CD4-positive, alpha-beta T cell (primary cell): ENCODE data around the gene ATP2B2. TPM values are rescaled to one million over a fixed set of nuclear protein-coding genes. Genes with fewer than 3 reads are reported as not detected.

ENCODE experiments used
- ATAC-seq: fragments of 200-7000 bp; cut with Tn5 transposase; one replicate; pipeline ENCODE4 v1.10.0; 2022; ENCODE audit warnings: mild to moderate bottlenecking; ENCODE audit not compliant: poor library complexity
- CTCF ChIA-PET: fragments of 350-600 bp; sonication (Branson Sonifier 250); formaldehyde crosslinking; loops from one replicate; lab custom pipeline; 2021; ENCODE audit warnings: antibody characterized with exemption, inconsistent platforms; lab: Charles Lee
- POLR2A ChIA-PET: fragments of 350-600 bp; sonication (Branson Sonifier 250); formaldehyde crosslinking; loops from one replicate; lab custom pipeline; 2021; ENCODE audit warnings: antibody characterized with exemption, inconsistent platforms; lab: Charles Lee
- DNase-seq, 14 experiments: peaks; one replicate each; pipeline ENCODE4 v3.0.0-alpha.2; 2013 to 2020; ENCODE audit warnings: mixed read lengths in 2 of 14
- H3K27ac ChIP-seq, 2 donors: one replicate each; pipeline versions ENCODE4 v1.5.1 to v1.7.0; 2013; ENCODE audit warnings: low read length in 2 of 2, low read depth in 1 of 2, mild to moderate bottlenecking in 1 of 2
- H3K27me3 ChIP-seq, 2 experiments: 1 replicate in 1 of 2; 2 replicates in 1 of 2; pipeline versions ENCODE4 v1.6.1 to v1.7.0; 2013; ENCODE audit warnings: low read length in 2 of 2, control low read depth in 1 of 2, mild to moderate bottlenecking in 1 of 2, moderate library complexity in 1 of 2; ENCODE audit not compliant: insufficient read depth in 2 of 2, control insufficient read depth in 1 of 2
- H3K36me3 ChIP-seq: one replicate; pipeline ENCODE4 v1.6.1; 2013; ENCODE audit warnings: low read length, control low read depth; ENCODE audit not compliant: insufficient read depth
- H3K4me1 ChIP-seq: one replicate; pipeline ENCODE4 v1.6.1; 2013; ENCODE audit warnings: low read length, control low read depth; ENCODE audit not compliant: insufficient read depth
- H3K4me3 ChIP-seq: one replicate; pipeline ENCODE4 v1.5.1; 2013; ENCODE audit warnings: mild to moderate bottlenecking, low read length, moderate library complexity
- H3K9me3 ChIP-seq, 2 experiments: 1 replicate in 1 of 2; 2 replicates in 1 of 2; pipeline versions ENCODE4 v1.6.1 to v1.7.0; 2013; ENCODE audit warnings: low read length in 2 of 2, mild to moderate bottlenecking in 2 of 2, control low read depth in 1 of 2, moderate library complexity in 1 of 2; ENCODE audit not compliant: control insufficient read depth in 1 of 2, insufficient read depth in 1 of 2
- H3K27ac Mint-ChIP-seq: one replicate; pipeline ENCODE4 v1.8.0; 2020; ENCODE audit warnings: mixed read lengths
- H3K27me3 Mint-ChIP-seq: one replicate; pipeline ENCODE4 v1.8.0; 2021; ENCODE audit warnings: mixed read lengths
- H3K36me3 Mint-ChIP-seq: one replicate; pipeline ENCODE4 v1.8.0; 2021; ENCODE audit warnings: low read depth, mixed read lengths
- H3K4me1 Mint-ChIP-seq: one replicate; pipeline ENCODE4 v1.8.0; 2021; ENCODE audit warnings: low read depth, mixed read lengths
- H3K4me3 Mint-ChIP-seq: one replicate; pipeline ENCODE4 v1.8.0; 2020; ENCODE audit warnings: mild to moderate bottlenecking, mixed read lengths
- H3K9me3 Mint-ChIP-seq: one replicate; pipeline ENCODE4 v1.8.0; 2020; ENCODE audit warnings: mixed read lengths
- intact Hi-C, 2 experiments: fragments of 100-400 bp; cut with DNase I in 1 of 2; cut with micrococcal nuclease in 1 of 2; formaldehyde crosslinking; loops; one replicate each; pipeline versions ENCODE4 v1.15.1 to v1.9.0; 2023 to 2025; cut with DNase I, micrococcal nuclease
- total RNA-seq, 174 experiments: library from RNA in 2 of 174; stranded (reverse) in 2 of 174; gene quantifications; one replicate each; pipeline ENCODE4 v1.2.3 and lab custom pipeline; 2021 to 2026
- TF ChIP-seq, protein P1 (sequence below): fragments of 200-600 bp; IDR thresholded peaks from one replicate; pipeline ENCODE4 v1.8.0; 2022; ENCODE audit warnings: antibody characterized with exemption, mild to moderate bottlenecking

ATP2B2 gene
- total RNA-seq, 2 experiments from 2014 or later: not detected

GRCh38 chr3:10389339-10389738 is 116.0 kb downstream of the ATP2B2 start:
- Histone ChIP-seq H3K9me3 (no peaks in the 10 kb centered on the region), H3K27me3 (no peaks in the 10 kb centered on the region), H3K4me1 (peaks cover 57% of the 10 kb centered on the region), H3K4me3 (no peak overlapping the region), H3K27ac (no peak overlapping the region), H3K36me3 (no peaks in the 10 kb centered on the region)
- ATAC-seq: no peak
- no peak overlapping the region for H3K4me3 Mint-ChIP-seq
- intact Hi-C loops: no loop called here
- DNase-seq: no peak
- no peaks in the 10 kb centered on the region for H3K27me3 Mint-ChIP-seq
- ChIA-PET POLR2A (no interaction called here), CTCF (no interaction called here)
- H3K27ac Mint-ChIP-seq: no peak overlapping the region
- H3K4me1 Mint-ChIP-seq: peaks cover 27% of the 10 kb centered on the region
- H3K9me3 Mint-ChIP-seq: no peaks in the 10 kb centered on the region
- no peaks in the 10 kb centered on the region for H3K36me3 Mint-ChIP-seq
- TF ChIP-seq, protein P1, sequence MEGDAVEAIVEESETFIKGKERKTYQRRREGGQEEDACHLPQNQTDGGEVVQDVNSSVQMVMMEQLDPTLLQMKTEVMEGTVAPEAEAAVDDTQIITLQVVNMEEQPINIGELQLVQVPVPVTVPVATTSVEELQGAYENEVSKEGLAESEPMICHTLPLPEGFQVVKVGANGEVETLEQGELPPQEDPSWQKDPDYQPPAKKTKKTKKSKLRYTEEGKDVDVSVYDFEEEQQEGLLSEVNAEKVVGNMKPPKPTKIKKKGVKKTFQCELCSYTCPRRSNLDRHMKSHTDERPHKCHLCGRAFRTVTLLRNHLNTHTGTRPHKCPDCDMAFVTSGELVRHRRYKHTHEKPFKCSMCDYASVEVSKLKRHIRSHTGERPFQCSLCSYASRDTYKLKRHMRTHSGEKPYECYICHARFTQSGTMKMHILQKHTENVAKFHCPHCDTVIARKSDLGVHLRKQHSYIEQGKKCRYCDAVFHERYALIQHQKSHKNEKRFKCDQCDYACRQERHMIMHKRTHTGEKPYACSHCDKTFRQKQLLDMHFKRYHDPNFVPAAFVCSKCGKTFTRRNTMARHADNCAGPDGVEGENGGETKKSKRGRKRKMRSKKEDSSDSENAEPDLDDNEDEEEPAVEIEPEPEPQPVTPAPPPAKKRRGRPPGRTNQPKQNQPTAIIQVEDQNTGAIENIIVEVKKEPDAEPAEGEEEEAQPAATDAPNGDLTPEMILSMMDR: no peak

GRCh38 chr3:10387881-10388609 is 117.3 kb downstream of the ATP2B2 start:
- Histone ChIP-seq H3K9me3 (no peaks in the 10 kb centered on the region), H3K27ac (no peak overlapping the region), H3K27me3 (no peaks in the 10 kb centered on the region), H3K4me1 (peaks cover 44% of the 10 kb centered on the region), H3K36me3 (no peaks in the 10 kb centered on the region), H3K4me3 (no peak overlapping the region)
- peak in 1 of 14 experiments; percentile 37 for DNase-seq
- POLR2A ChIA-PET: interaction anchor here (0.7 kb wide), 1 partner anchor 271 kb away, joined by 3 read pairs; no protein-coding TSS in a partner anchor
- H3K9me3 Mint-ChIP-seq: no peaks in the 10 kb centered on the region
- H3K27me3 Mint-ChIP-seq: no peaks in the 10 kb centered on the region
- TF ChIP-seq, protein P1: no peak
- no peak for ATAC-seq
- CTCF ChIA-PET: no interaction called here
- no peak overlapping the region for H3K27ac Mint-ChIP-seq
- no peaks in the 10 kb centered on the region for H3K36me3 Mint-ChIP-seq
- peaks cover 24% of the 10 kb centered on the region for H3K4me1 Mint-ChIP-seq
- intact Hi-C loops: no loop called here
- H3K4me3 Mint-ChIP-seq: no peak overlapping the region

- ChIA-PET POLR2A (no interaction called here), CTCF (no interaction called here)
- no peaks in the 10 kb centered on the region for H3K27me3 Mint-ChIP-seq
- ATAC-seq (no peak), DNase-seq (no peak)
- H3K9me3 ChIP-seq: no peaks in the 10 kb centered on the region
- TF ChIP-seq, protein P1: no peak
- intact Hi-C loops: no loop called here
- no peaks in the 10 kb centered on the region for H3K36me3 Mint-ChIP-seq
- H3K9me3 Mint-ChIP-seq: no peaks in the 10 kb centered on the region
- H3K27ac ChIP-seq: no peak overlapping the region
- H3K4me3 Mint-ChIP-seq: no peak overlapping the region
- H3K27ac Mint-ChIP-seq: no peak overlapping the region
- H3K4me1 Mint-ChIP-seq: peaks cover 14% of the 10 kb centered on the region
- H3K4me1 ChIP-seq: peaks cover 28% of the 10 kb centered on the region
- no peak overlapping the region for H3K4me3 ChIP-seq
- no peaks in the 10 kb centered on the region for H3K27me3 ChIP-seq
- H3K36me3 ChIP-seq: no peaks in the 10 kb centered on the region
Measured at GRCh38 chr3:10386121-10386520, 119.3 kb downstream of the ATP2B2 start.
